GM13976 (cell line): ENCODE measurements around the gene RAP1B.
"Not testable (repeated sequence)": the region's sequence is repeated elsewhere in the genome, so short reads cannot be mapped to it uniquely, and the experiment has no call there.

Source experiments
- DNase-seq: peaks from one replicate; pipeline ENCODE4 v3.0.0; 2012; ENCODE audit warnings: low spot score
- in situ Hi-C: fragments of 300-500 bp; cut with MboI; formaldehyde crosslinking; loops from one replicate; pipeline ENCODE4 v1.12.0; 2022; ENCODE audit warnings: low sequenced_read_pairs, mixed read lengths, inconsistent platforms; ENCODE audit not compliant: unreplicated experiment
- TF ChIP-seq, protein P1 (sequence below): IDR thresholded peaks from 2 replicates; pipeline ENCODE4 v1.5.1; 2012; ENCODE audit warnings: borderline replicate concordance, mild to moderate bottlenecking; ENCODE audit not compliant: insufficient read depth; ENCODE audit errors: extremely low read depth, missing control alignments, control extremely low read depth

The RAP1B gene

DNA sequence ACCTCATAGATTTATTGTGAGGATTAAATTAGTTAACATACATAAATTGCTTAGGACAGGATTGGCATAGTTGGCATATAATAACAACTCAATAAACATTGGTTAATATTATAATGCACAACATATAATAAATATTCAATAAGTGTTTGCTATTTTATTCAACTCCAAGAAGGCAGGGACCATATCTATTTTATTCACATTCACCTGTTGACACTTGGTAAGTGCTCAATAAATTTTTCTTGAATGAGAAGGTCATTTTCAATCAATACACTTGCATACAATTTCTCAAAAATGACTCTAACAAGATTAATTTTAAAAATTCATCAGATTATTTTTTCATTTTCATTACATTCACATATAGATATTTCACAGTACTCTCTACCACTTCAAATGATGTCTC is 63.7 kb downstream of the RAP1B start:
- in situ Hi-C loops: no loop called here
- DNase-seq: no peak
- TF ChIP-seq, protein P1, sequence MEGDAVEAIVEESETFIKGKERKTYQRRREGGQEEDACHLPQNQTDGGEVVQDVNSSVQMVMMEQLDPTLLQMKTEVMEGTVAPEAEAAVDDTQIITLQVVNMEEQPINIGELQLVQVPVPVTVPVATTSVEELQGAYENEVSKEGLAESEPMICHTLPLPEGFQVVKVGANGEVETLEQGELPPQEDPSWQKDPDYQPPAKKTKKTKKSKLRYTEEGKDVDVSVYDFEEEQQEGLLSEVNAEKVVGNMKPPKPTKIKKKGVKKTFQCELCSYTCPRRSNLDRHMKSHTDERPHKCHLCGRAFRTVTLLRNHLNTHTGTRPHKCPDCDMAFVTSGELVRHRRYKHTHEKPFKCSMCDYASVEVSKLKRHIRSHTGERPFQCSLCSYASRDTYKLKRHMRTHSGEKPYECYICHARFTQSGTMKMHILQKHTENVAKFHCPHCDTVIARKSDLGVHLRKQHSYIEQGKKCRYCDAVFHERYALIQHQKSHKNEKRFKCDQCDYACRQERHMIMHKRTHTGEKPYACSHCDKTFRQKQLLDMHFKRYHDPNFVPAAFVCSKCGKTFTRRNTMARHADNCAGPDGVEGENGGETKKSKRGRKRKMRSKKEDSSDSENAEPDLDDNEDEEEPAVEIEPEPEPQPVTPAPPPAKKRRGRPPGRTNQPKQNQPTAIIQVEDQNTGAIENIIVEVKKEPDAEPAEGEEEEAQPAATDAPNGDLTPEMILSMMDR: no peak

DNA sequence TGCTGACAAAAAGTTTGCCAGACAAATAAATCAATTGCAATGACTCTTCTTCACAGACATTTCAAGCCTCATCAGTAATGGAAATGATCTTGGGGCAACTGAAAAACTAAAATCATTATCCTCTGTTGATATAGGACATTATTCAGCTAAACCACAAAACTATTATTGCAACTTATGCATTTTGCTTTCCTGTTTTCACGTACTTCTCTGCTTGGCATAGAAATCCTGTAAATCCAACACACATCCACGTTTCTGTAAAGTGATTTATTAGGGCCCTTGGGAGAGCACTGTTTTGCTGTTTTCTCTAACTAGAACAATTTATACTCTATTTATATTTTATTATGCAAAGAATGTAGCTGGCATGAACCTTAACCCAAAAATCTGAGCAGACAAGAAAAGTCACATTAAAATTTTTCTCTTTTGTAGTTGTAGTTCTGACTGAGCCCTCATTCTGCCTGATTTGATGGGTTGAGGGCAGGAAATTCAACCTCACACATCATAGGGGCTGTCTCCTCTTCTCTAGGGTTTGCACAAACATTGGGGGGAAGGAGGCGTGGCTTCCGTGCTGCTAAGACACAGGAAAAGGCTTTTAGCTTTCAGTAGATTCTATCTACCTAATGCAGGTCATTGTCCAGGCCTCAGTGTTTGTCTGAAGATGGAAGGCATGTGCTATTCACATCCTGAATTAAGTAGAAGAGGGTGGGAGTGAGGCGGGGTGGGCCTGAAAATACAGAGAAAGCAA is 64.6 kb downstream of the RAP1B start:
- TF ChIP-seq, protein P1: no peak
- in situ Hi-C loops: loop anchor here (25.0 kb wide), 1 partner anchor 638 kb away; no protein-coding TSS in a partner anchor
- no peak for DNase-seq

DNA sequence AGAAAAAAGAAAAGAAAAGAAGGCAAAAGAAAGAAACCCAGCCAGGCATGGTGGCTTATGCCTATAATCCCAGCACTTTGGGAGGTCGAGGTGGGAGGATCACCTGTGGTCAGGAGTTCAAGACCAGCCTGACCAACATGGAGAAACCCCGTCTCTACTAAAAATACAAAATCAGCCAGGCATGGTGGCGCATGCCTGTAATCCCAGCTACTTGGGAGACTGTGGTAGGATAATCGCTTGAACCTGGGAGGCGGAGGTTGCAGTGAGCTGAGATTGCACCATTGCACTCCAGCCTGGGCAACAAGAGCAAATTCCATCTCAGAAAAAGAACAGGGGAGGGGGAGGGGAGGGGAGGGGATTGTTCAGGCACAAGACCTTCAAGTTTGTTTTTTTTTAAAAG is 66.2 kb downstream of the RAP1B start:
- in situ Hi-C loops: loop anchor here (25.0 kb wide), 1 partner anchor 640 kb away; no protein-coding TSS in a partner anchor
- DNase-seq: not testable (repeated sequence)

- DNase-seq: no peak
- in situ Hi-C loops: loop anchor here (25.0 kb wide), 1 partner anchor 649 kb away; no protein-coding TSS in a partner anchor
- TF ChIP-seq, protein P1: no peak
Measured at GRCh38 chr12:68686262-68686594, 75.5 kb downstream of the RAP1B start.

DNA sequence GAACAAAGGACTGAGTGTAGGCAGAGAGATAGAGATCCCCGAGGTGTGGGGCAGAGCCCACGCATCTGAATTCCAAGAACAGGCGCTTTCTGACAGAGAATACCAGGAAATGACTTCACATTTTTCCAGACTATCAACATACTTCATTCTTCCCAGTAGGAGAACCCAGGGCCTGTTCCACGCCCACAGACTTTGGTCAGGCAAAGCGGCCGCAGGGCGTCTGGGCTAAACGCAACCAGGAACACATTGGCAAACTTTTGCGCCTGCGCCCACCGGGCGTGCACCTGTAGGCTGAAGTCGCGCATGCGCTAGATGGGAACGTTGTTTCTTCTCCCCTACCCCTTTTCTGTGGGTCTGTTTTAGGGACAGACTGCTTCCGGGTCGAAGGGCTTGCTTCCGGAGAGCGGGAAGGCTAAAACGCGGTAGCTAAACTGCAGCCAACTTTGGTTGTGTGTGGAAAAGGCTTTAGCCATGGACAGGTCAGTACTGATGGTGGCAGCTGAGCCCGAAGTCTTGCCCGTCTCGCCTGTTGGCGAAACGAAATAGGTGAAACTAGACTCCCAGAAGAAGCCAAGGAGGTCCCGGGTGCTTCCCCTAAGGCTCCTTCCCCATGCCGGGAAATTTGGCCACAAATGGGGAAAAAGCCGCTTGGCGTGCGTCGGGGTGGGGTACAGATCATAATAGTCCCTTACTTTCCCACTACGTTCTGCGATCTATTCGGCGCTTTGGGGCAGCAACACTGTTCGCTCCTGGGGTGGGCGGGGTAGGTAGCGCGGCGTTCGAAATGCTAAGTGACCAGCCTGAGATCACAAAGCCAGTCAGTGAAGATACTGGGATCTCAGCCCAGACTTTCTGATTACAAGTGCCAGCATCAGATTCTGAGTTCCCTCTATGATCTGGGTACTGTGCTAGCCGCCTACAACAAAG is 76.2 kb downstream of the RAP1B start, which contains the start of gene NUP107:
NUP107 (plus strand) TSS at position 384 of the 927 bp plus-strand sequence; CDS start at position 472, 88 bp downstream.
- TF ChIP-seq, protein P1: no peak
- peak; percentile 92 for DNase-seq
- in situ Hi-C loops: loop anchor here (25.0 kb wide), 1 partner anchor 650 kb away; no protein-coding TSS in a partner anchor

DNA sequence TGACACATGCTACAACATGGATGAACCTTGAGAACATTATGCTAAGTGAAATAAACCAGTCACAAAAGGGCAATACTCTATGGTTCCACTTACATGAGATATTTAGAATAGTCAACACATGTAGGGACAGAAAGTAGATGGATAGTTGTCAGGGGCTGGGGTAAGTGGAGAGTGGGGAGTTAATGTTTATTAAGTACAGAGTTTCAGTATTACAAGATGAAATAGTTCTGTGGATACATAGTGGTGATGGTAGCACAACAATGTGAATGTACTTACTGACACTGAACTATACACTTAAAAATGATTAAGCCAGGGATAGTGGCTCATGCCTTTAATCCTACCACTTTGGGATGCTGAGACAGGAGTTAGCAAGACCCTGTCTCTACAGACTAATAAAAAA is 84.8 kb downstream of the RAP1B start:
- no peak for DNase-seq
- in situ Hi-C loops: loop anchor here (25.0 kb wide), 1 partner anchor 658 kb away; no protein-coding TSS in a partner anchor
- TF ChIP-seq, protein P1: no peak
